ENCODE measurements around the gene STXBP4.
"Not testable (repeated sequence)": the region's sequence is repeated elsewhere in the genome, so short reads cannot be mapped to it uniquely, and the experiment has no call there.

STXBP4 gene

GRCh38 chr17:55057184-55057583, 88.6 kb downstream of the STXBP4 start:
- DNase-seq = no peak

- no peak for DNase-seq
Observed at GRCh38 chr17:55059724-55060123, 91.2 kb downstream of the STXBP4 start.

- no peak for DNase-seq
Observed at GRCh38 chr17:55062921-55063320, 94.4 kb downstream of the STXBP4 start.

- DNase-seq = no peak
Observed at GRCh38 chr17:55063885-55064874, 95.6 kb downstream of the STXBP4 start.

GRCh38 chr17:55067697-55068439, 99.3 kb downstream of the STXBP4 start:
- no peak for DNase-seq

GRCh38 chr17:55068862-55069811, 100.6 kb downstream of the STXBP4 start:
- no peak for DNase-seq

- no peak for DNase-seq
Observed at GRCh38 chr17:55069983-55070529, 101.5 kb downstream of the STXBP4 start.

- no peak for DNase-seq
Observed at GRCh38 chr17:55072898-55073297, 104.3 kb downstream of the STXBP4 start.

GRCh38 chr17:55073467-55073866, 104.9 kb downstream of the STXBP4 start:
- DNase-seq = not testable (repeated sequence)

GRCh38 chr17:55081559-55081958, 113.0 kb downstream of the STXBP4 start:
- DNase-seq = no peak

GRCh38 chr17:55086635-55087058, 118.1 kb downstream of the STXBP4 start:
- DNase-seq = peak; percentile 86

GRCh38 chr17:55089256-55089655, 120.7 kb downstream of the STXBP4 start:
- no peak for DNase-seq

- no peak for DNase-seq
Observed at GRCh38 chr17:55090079-55090492, 121.5 kb downstream of the STXBP4 start.

GRCh38 chr17:55093353-55093752, 124.8 kb downstream of the STXBP4 start:
- DNase-seq = no peak

- DNase-seq = no peak
Observed at GRCh38 chr17:55098765-55099164, 130.2 kb downstream of the STXBP4 start.

- DNase-seq = no peak
Observed at GRCh38 chr17:55110521-55110920, 142.0 kb downstream of the STXBP4 start.

- DNase-seq = no peak
Observed at GRCh38 chr17:55114283-55114682, 145.7 kb downstream of the STXBP4 start.

GRCh38 chr17:55116440-55116914, 147.9 kb downstream of the STXBP4 start:
- DNase-seq = no peak

- DNase-seq = no peak
Observed at GRCh38 chr17:55117164-55117563, 148.6 kb downstream of the STXBP4 start.

- no peak for DNase-seq
Observed at GRCh38 chr17:55120651-55121050, 152.1 kb downstream of the STXBP4 start.

GRCh38 chr17:55121268-55121667, 152.7 kb downstream of the STXBP4 start:
- DNase-seq = no peak

GRCh38 chr17:55122114-55122513, 153.5 kb downstream of the STXBP4 start:
- no peak for DNase-seq

Measured in fibroblast of skin of scalp (primary cell).